HEK293 (cell line): ENCODE data around the gene RDH16.

Source experiments
- CTCF ChIA-PET: fragments of 350-600 bp; formaldehyde crosslinking; extraction: SDS; loops from one replicate; lab custom pipeline; 2021; ENCODE audit warnings: antibody characterized with exemption; lab: Yijun Ruan, JAX
- POLR2A ChIA-PET: fragments of 300-600 bp; formaldehyde crosslinking; extraction: SDS; loops from one replicate; lab custom pipeline; 2020; ENCODE audit warnings: antibody characterized with exemption, inconsistent platforms; lab: Yijun Ruan, JAX
- H3K27ac ChIP-seq: fragments of 200-500 bp; sonication (Bioruptor generic); 2 replicates; pipeline ENCODE4 v1.5.1; 2014; ENCODE audit warnings: low read depth, low read length, control low read depth, inconsistent platforms; ENCODE audit errors: extremely low read depth
- H3K36me3 ChIP-seq, 2 experiments: fragments of 200-500 bp in 1 of 2; sonication (Bioruptor generic) in 1 of 2; 1 replicate in 1 of 2; 2 replicates in 1 of 2; pipeline ENCODE4 v1.5.1; 2014 to 2017; ENCODE audit warnings: inconsistent platforms in 2 of 2, low read length in 2 of 2; ENCODE audit not compliant: control insufficient read depth in 2 of 2, insufficient read depth in 1 of 2
- H3K4me1 ChIP-seq: fragments of 200-500 bp; sonication (Bioruptor generic); 2 replicates; pipeline ENCODE4 v1.5.1; 2014; ENCODE audit warnings: mild to moderate bottlenecking, low read length, inconsistent platforms; ENCODE audit not compliant: control insufficient read depth, insufficient read depth
- H3K4me3 ChIP-seq: 2 replicates; pipeline ENCODE4 v1.5.1; 2011; ENCODE audit warnings: low read depth, mild to moderate bottlenecking, control low read depth, low read length, moderate library complexity
- H3K9me3 ChIP-seq: fragments of 200-500 bp; sonication (Bioruptor generic); 2 replicates; pipeline ENCODE4 v1.5.1; 2014; ENCODE audit warnings: low read depth, low read length, inconsistent platforms; ENCODE audit not compliant: control insufficient read depth, insufficient read depth
- HOXA7 ChIP-seq: sonication (generic); formaldehyde crosslinking; IDR thresholded peaks from 2 replicates; pipeline ENCODE4 v1.8.1; 2022; ENCODE audit warnings: missing genetic modification reagents, borderline replicate concordance
- KLF1 ChIP-seq: fragments of 450-650 bp; formaldehyde crosslinking; IDR thresholded peaks from 2 replicates; pipeline ENCODE4 v1.5.1; 2016; ENCODE audit warnings: missing biosample characterization, missing genetic modification characterization
- KLF17 ChIP-seq: fragments of 450-650 bp; formaldehyde crosslinking; IDR thresholded peaks from 2 replicates; pipeline ENCODE4 v1.5.1; 2016; ENCODE audit warnings: missing biosample characterization, missing genetic modification characterization
- RBAK ChIP-seq: fragments of 450-650 bp; formaldehyde crosslinking; IDR thresholded peaks from 2 replicates; pipeline ENCODE4 v1.5.1; 2016; ENCODE audit warnings: missing biosample characterization, missing genetic modification characterization
- SCRT1 ChIP-seq: fragments of 450-650 bp; formaldehyde crosslinking; IDR thresholded peaks from 2 replicates; pipeline ENCODE4 v1.5.1; 2016; ENCODE audit warnings: missing biosample characterization, missing genetic modification characterization, borderline replicate concordance
- SETDB1 ChIP-seq: IDR thresholded peaks from one replicate; pipeline ENCODE4 v1.6.1; 2017; ENCODE audit warnings: mild to moderate bottlenecking, low read length, moderate library complexity, mixed read lengths; ENCODE audit not compliant: insufficient read length
- TRIM28 ChIP-seq: IDR thresholded peaks from 2 replicates; pipeline ENCODE4 v1.6.1; 2011; ENCODE audit warnings: low read length, control low read depth, borderline replicate concordance
- ZBTB20 ChIP-seq: fragments of 450-650 bp; formaldehyde crosslinking; IDR thresholded peaks from 2 replicates; pipeline ENCODE4 v1.5.1; 2016; ENCODE audit warnings: missing biosample characterization, missing genetic modification characterization
- ZBTB21 ChIP-seq: fragments of 450-650 bp; formaldehyde crosslinking; IDR thresholded peaks from 2 replicates; pipeline ENCODE4 v1.5.1; 2017; ENCODE audit warnings: missing biosample characterization, missing genetic modification characterization
- ZNF133 ChIP-seq: fragments of 450-650 bp; formaldehyde crosslinking; IDR thresholded peaks from 2 replicates; pipeline ENCODE4 v1.5.1; 2016; ENCODE audit warnings: missing biosample characterization, missing genetic modification characterization
- ZNF138 ChIP-seq: fragments of 450-650 bp; formaldehyde crosslinking; IDR thresholded peaks from 2 replicates; pipeline ENCODE4 v1.5.1; 2016; ENCODE audit warnings: missing biosample characterization, missing genetic modification characterization, borderline replicate concordance
- ZNF169 ChIP-seq: fragments of 450-650 bp; formaldehyde crosslinking; IDR thresholded peaks from 2 replicates; pipeline ENCODE4 v1.5.1; 2016; ENCODE audit warnings: missing biosample characterization, missing genetic modification characterization
- ZNF239 ChIP-seq: fragments of 450-650 bp; formaldehyde crosslinking; IDR thresholded peaks from 2 replicates; pipeline ENCODE4 v1.5.1; 2016; ENCODE audit warnings: missing biosample characterization, missing genetic modification characterization
- ZNF292 ChIP-seq: fragments of 450-650 bp; formaldehyde crosslinking; IDR thresholded peaks from 2 replicates; pipeline ENCODE4 v1.5.1; 2016; ENCODE audit warnings: low read depth, missing biosample characterization, missing genetic modification characterization, borderline replicate concordance
- ZNF398 ChIP-seq: fragments of 450-650 bp; formaldehyde crosslinking; IDR thresholded peaks from 2 replicates; pipeline ENCODE4 v1.5.1; 2017; ENCODE audit warnings: missing biosample characterization, missing genetic modification characterization
- ZNF426 ChIP-seq: fragments of 450-650 bp; formaldehyde crosslinking; IDR thresholded peaks from 2 replicates; pipeline ENCODE4 v1.5.1; 2017; ENCODE audit warnings: missing biosample characterization, missing genetic modification characterization, mild to moderate bottlenecking, inconsistent platforms, moderate library complexity
- ZNF571 ChIP-seq: fragments of 450-650 bp; formaldehyde crosslinking; IDR thresholded peaks from 2 replicates; pipeline ENCODE4 v1.5.0; 2017; ENCODE audit warnings: missing biosample characterization, missing genetic modification characterization
- ZNF623 ChIP-seq: fragments of 450-650 bp; formaldehyde crosslinking; IDR thresholded peaks from 2 replicates; pipeline ENCODE4 v1.5.1; 2016; ENCODE audit warnings: missing biosample characterization, missing genetic modification characterization
- ZNF629 ChIP-seq: fragments of 450-650 bp; formaldehyde crosslinking; IDR thresholded peaks from 2 replicates; pipeline ENCODE4 v1.5.1; 2017; ENCODE audit warnings: missing biosample characterization, missing genetic modification characterization
- ZNF707 ChIP-seq: fragments of 450-650 bp; formaldehyde crosslinking; IDR thresholded peaks from 2 replicates; pipeline ENCODE4 v1.5.1; 2016; ENCODE audit warnings: missing biosample characterization, missing genetic modification characterization
- ZNF747 ChIP-seq: fragments of 450-650 bp; formaldehyde crosslinking; IDR thresholded peaks from 2 replicates; pipeline ENCODE4 v1.5.1; 2016; ENCODE audit warnings: missing biosample characterization, missing genetic modification characterization
- ZNF830 ChIP-seq: fragments of 450-650 bp; IDR thresholded peaks from 2 replicates; pipeline ENCODE4 v1.5.0; 2018; ENCODE audit warnings: missing biosample characterization, missing genetic modification characterization, low read depth, mild to moderate bottlenecking, moderate library complexity
- ZNF837 ChIP-seq: fragments of 450-650 bp; formaldehyde crosslinking; IDR thresholded peaks from 2 replicates; pipeline ENCODE4 v1.5.1; 2016; ENCODE audit warnings: missing biosample characterization, missing genetic modification characterization
- TF ChIP-seq, protein P1 (sequence below): fragments of 450-650 bp; formaldehyde crosslinking; IDR thresholded peaks from 2 replicates; pipeline ENCODE4 v1.5.1; 2017; ENCODE audit warnings: missing biosample characterization, missing genetic modification characterization
- TF ChIP-seq, protein P2 (sequence below): fragments of 450-650 bp; formaldehyde crosslinking; IDR thresholded peaks from 2 replicates; pipeline ENCODE4 v1.5.1; 2016; ENCODE audit warnings: missing biosample characterization, missing genetic modification characterization, low read depth
- TF ChIP-seq, protein P3 (sequence below): fragments of 450-650 bp; formaldehyde crosslinking; IDR thresholded peaks from 2 replicates; pipeline ENCODE4 v1.5.1; 2016; ENCODE audit warnings: missing biosample characterization, missing genetic modification characterization
- TF ChIP-seq, protein P4 (sequence below): fragments of 450-650 bp; formaldehyde crosslinking; IDR thresholded peaks from 2 replicates; pipeline ENCODE4; 2016; ENCODE audit warnings: missing biosample characterization, missing genetic modification characterization

The RDH16 gene

GRCh38 chr12:56948457-56948777 is 9.0 kb downstream of the RDH16 start:
- H3K27ac ChIP-seq, result no peak overlapping the region
- no peak for TF ChIP-seq ZNF138 (tag by site-specific recombination)
- TF ChIP-seq SCRT1 (tag by site-specific recombination), result no peak
- TF ChIP-seq TRIM28, result no peak
- TF ChIP-seq, protein P1, sequence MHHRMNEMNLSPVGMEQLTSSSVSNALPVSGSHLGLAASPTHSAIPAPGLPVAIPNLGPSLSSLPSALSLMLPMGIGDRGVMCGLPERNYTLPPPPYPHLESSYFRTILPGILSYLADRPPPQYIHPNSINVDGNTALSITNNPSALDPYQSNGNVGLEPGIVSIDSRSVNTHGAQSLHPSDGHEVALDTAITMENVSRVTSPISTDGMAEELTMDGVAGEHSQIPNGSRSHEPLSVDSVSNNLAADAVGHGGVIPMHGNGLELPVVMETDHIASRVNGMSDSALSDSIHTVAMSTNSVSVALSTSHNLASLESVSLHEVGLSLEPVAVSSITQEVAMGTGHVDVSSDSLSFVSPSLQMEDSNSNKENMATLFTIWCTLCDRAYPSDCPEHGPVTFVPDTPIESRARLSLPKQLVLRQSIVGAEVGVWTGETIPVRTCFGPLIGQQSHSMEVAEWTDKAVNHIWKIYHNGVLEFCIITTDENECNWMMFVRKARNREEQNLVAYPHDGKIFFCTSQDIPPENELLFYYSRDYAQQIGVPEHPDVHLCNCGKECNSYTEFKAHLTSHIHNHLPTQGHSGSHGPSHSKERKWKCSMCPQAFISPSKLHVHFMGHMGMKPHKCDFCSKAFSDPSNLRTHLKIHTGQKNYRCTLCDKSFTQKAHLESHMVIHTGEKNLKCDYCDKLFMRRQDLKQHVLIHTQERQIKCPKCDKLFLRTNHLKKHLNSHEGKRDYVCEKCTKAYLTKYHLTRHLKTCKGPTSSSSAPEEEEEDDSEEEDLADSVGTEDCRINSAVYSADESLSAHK (tag by site-specific recombination), result no peak
- no peak for TF ChIP-seq ZNF398 (tag by site-specific recombination)
- TF ChIP-seq ZNF837 (tag by site-specific recombination), result no peak
- TF ChIP-seq, protein P2, sequence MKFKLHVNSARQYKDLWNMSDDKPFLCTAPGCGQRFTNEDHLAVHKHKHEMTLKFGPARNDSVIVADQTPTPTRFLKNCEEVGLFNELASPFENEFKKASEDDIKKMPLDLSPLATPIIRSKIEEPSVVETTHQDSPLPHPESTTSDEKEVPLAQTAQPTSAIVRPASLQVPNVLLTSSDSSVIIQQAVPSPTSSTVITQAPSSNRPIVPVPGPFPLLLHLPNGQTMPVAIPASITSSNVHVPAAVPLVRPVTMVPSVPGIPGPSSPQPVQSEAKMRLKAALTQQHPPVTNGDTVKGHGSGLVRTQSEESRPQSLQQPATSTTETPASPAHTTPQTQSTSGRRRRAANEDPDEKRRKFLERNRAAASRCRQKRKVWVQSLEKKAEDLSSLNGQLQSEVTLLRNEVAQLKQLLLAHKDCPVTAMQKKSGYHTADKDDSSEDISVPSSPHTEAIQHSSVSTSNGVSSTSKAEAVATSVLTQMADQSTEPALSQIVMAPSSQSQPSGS, result no peak
- no peak for TF ChIP-seq ZNF571 (tag by site-specific recombination)
- no peak for TF ChIP-seq ZNF830 (tag by site-specific recombination)
- no peak for TF ChIP-seq ZNF133 (tag by site-specific recombination)
- TF ChIP-seq ZNF426 (tag by site-specific recombination), result no peak
- TF ChIP-seq HOXA7 (CRISPR knock-in tag), result no peak
- no peak for TF ChIP-seq ZNF747 (tag by site-specific recombination)
- no peak for TF ChIP-seq ZNF707 (tag by site-specific recombination)
- TF ChIP-seq KLF17 (tag by site-specific recombination), result no peak
- no peak for TF ChIP-seq ZNF169
- TF ChIP-seq RBAK (tag by site-specific recombination), result no peak
- no peak for TF ChIP-seq ZBTB20
- no peak for TF ChIP-seq ZNF292
- CTCF ChIA-PET, result interaction anchor here (1.3 kb wide), 1 partner anchor 40 kb away, joined by 4 read pairs; no protein-coding TSS in a partner anchor
- H3K4me1 ChIP-seq, result no peaks in the 10 kb centered on the region
- no peak overlapping the region for H3K4me3 ChIP-seq
- H3K36me3 ChIP-seq, result no peaks in the 10 kb centered on the region
- POLR2A ChIA-PET, result no interaction called here
- H3K9me3 ChIP-seq, result no peaks in the 10 kb centered on the region

DNA sequence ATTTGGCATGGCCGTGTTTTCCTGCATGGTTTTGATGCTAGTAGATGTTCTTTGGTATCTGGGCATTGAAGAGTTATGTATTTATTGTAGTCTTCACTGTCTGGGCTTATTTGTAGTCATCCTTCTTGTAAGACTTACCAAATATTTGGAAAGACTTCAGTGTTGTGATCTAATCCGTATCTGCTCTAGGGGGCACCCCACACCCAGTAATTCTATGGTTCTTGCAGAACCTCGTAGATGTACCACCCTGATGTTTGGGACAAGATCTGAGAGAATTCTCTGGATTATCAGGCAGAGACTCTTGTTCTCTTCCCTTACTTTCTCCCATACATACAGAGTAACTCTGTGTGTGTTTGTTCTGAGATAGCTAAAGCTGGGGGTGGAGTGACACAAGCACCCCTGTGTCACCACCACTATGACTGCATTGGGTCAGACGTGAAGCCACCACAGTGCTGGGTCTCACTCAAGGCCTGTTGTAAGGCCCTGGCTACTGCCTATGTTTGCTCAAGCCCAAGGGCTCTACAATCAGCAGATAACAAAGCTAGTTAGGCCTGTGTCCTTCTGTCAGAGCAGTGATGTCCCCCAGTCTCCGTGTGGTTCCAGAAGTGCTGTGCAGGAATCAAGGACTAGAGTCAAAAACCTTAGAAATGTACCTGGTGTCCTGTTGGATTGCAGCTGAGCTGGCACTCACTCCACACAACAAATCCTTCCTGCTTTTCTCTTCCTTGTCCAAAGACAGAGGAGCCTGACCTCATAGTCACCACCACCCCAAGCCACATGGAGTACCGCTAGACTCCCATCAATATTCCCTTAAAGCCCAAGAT is 9.6 kb downstream of the RDH16 start:
- H3K36me3 ChIP-seq, result no peaks in the 10 kb centered on the region
- H3K4me1 ChIP-seq, result no peaks in the 10 kb centered on the region
- CTCF ChIA-PET, result interaction anchor here (0.6 to 2.4 kb wide), 4 partner anchors 38 to 54 kb away, joined by 3 to 15 read pairs (median 4); no protein-coding TSS in a partner anchor
- no peaks in the 10 kb centered on the region for H3K9me3 ChIP-seq
- no peak overlapping the region for H3K27ac ChIP-seq
- H3K4me3 ChIP-seq, result no peak overlapping the region
- POLR2A ChIA-PET, result no interaction called here
- TF ChIP-seq ZNF629 (tag by site-specific recombination) (no peak), ZBTB21 (tag by site-specific recombination) (no peak), ZNF623 (tag by site-specific recombination) (no peak), SETDB1 (no peak), KLF1 (tag by site-specific recombination) (no peak), ZNF239 (no peak)
- TF ChIP-seq, protein P3, sequence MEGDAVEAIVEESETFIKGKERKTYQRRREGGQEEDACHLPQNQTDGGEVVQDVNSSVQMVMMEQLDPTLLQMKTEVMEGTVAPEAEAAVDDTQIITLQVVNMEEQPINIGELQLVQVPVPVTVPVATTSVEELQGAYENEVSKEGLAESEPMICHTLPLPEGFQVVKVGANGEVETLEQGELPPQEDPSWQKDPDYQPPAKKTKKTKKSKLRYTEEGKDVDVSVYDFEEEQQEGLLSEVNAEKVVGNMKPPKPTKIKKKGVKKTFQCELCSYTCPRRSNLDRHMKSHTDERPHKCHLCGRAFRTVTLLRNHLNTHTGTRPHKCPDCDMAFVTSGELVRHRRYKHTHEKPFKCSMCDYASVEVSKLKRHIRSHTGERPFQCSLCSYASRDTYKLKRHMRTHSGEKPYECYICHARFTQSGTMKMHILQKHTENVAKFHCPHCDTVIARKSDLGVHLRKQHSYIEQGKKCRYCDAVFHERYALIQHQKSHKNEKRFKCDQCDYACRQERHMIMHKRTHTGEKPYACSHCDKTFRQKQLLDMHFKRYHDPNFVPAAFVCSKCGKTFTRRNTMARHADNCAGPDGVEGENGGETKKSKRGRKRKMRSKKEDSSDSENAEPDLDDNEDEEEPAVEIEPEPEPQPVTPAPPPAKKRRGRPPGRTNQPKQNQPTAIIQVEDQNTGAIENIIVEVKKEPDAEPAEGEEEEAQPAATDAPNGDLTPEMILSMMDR (tag by site-specific recombination), result no peak
- TF ChIP-seq, protein P4, sequence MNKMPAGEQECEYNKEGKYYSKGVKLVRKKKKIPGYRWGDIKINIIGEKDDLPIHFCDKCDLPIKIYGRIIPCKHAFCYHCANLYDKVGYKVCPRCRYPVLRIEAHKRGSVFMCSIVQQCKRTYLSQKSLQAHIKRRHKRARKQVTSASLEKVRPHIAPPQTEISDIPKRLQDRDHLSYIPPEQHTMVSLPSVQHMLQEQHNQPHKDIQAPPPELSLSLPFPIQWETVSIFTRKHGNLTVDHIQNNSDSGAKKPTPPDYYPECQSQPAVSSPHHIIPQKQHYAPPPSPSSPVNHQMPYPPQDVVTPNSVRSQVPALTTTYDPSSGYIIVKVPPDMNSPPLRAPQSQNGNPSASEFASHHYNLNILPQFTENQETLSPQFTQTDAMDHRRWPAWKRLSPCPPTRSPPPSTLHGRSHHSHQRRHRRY (tag by site-specific recombination), result no peak
